ENCODE measurements around the gene PSG5.
"Not testable (repeated sequence)": the region's sequence is repeated elsewhere in the genome, so short reads cannot be mapped to it uniquely, and the experiment has no call there.

The PSG5 gene

GRCh38 chr19:43186311-43186935 is at the start of gene PSG5:
TSS of gene PSG5 (minus strand) at chr19:43186536. CDS start at chr19:43186405, 131 bp downstream.
- not testable (repeated sequence) for H4K20me1 ChIP-seq, H3K27ac ChIP-seq, H3K4me2 ChIP-seq, H3K9ac ChIP-seq, H3K9me3 ChIP-seq, H3K4me1 ChIP-seq, H3K36me3 ChIP-seq, H3K27me3 ChIP-seq, H3K4me3 ChIP-seq

- not testable (repeated sequence) for H3K9me3 ChIP-seq, H3K27ac ChIP-seq, H4K20me1 ChIP-seq, H3K4me3 ChIP-seq, H3K36me3 ChIP-seq, H3K4me2 ChIP-seq, H3K9ac ChIP-seq, H3K4me1 ChIP-seq, H3K27me3 ChIP-seq
Measured at GRCh38 chr19:43235686-43236085, 49.4 kb upstream of the PSG5 start.

GRCh38 chr19:43229315-43229714 is 43.0 kb upstream of the PSG5 start:
- H3K4me3 ChIP-seq: no peak overlapping the region
- H4K20me1 ChIP-seq: no peaks in the 10 kb centered on the region
- H3K36me3 ChIP-seq: no peaks in the 10 kb centered on the region
- no peak for TF ChIP-seq Cebpa-rat (IDR thresholded peaks at IDR 0.05)
- no peak overlapping the region for H3K4me2 ChIP-seq
- no peaks in the 10 kb centered on the region for H3K4me1 ChIP-seq
- peaks cover 51% of the 10 kb centered on the region for H3K9me3 ChIP-seq
- no peak overlapping the region for H3K27ac ChIP-seq
- H3K9ac ChIP-seq: no peak overlapping the region
- H3K27me3 ChIP-seq: no peaks in the 10 kb centered on the region

GRCh38 chr19:43228730-43229129 is 42.4 kb upstream of the PSG5 start:
- H3K27ac ChIP-seq, H3K9ac ChIP-seq, H3K4me3 ChIP-seq, H3K36me3 ChIP-seq, H3K4me2 ChIP-seq, H3K4me1 ChIP-seq, H4K20me1 ChIP-seq, H3K27me3 ChIP-seq: not testable (repeated sequence)
- H3K9me3 ChIP-seq: peaks cover 51% of the 10 kb centered on the region

- H3K9me3 ChIP-seq: peaks cover 51% of the 10 kb centered on the region
- H3K36me3 ChIP-seq, H3K4me1 ChIP-seq, H3K9ac ChIP-seq, H3K4me2 ChIP-seq, H3K27me3 ChIP-seq, H3K4me3 ChIP-seq, H4K20me1 ChIP-seq, H3K27ac ChIP-seq: not testable (repeated sequence)
Measured at GRCh38 chr19:43226986-43227385, 40.6 kb upstream of the PSG5 start.

GRCh38 chr19:43224855-43225253 is 38.5 kb upstream of the PSG5 start:
- H3K9me3 ChIP-seq: peaks cover 40% of the 10 kb centered on the region
- H3K4me3 ChIP-seq: no peak overlapping the region
- H3K9ac ChIP-seq: no peak overlapping the region
- no peaks in the 10 kb centered on the region for H3K36me3 ChIP-seq
- no peak overlapping the region for H3K27ac ChIP-seq
- no peak for TF ChIP-seq Cebpa-rat (IDR thresholded peaks at IDR 0.05)
- H3K4me1 ChIP-seq: no peaks in the 10 kb centered on the region
- H3K27me3 ChIP-seq: no peaks in the 10 kb centered on the region
- no peak overlapping the region for H3K4me2 ChIP-seq
- no peaks in the 10 kb centered on the region for H4K20me1 ChIP-seq

- H3K27me3 ChIP-seq, H3K4me3 ChIP-seq, H3K4me2 ChIP-seq, H3K9ac ChIP-seq, H4K20me1 ChIP-seq, H3K4me1 ChIP-seq, H3K36me3 ChIP-seq, H3K27ac ChIP-seq: not testable (repeated sequence)
- peaks cover 35% of the 10 kb centered on the region for H3K9me3 ChIP-seq
Measured at GRCh38 chr19:43224201-43224854, 38.0 kb upstream of the PSG5 start.

- not testable (repeated sequence) for H3K4me1 ChIP-seq, H4K20me1 ChIP-seq, H3K4me3 ChIP-seq, H3K9ac ChIP-seq, H3K27ac ChIP-seq, H3K27me3 ChIP-seq, H3K4me2 ChIP-seq, H3K36me3 ChIP-seq
- H3K9me3 ChIP-seq: 0 out of 2 replicates have a peak, but pooled peaks cover 10% of the 10 kb centered on the region
Measured at GRCh38 chr19:43221891-43222290, 35.6 kb upstream of the PSG5 start.

GRCh38 chr19:43219136-43219535 is 32.8 kb upstream of the PSG5 start:
- H3K9me3 ChIP-seq, H3K27me3 ChIP-seq, H3K9ac ChIP-seq, H3K36me3 ChIP-seq, H3K4me2 ChIP-seq, H3K27ac ChIP-seq, H4K20me1 ChIP-seq, H3K4me3 ChIP-seq, H3K4me1 ChIP-seq: not testable (repeated sequence)

- H3K27me3 ChIP-seq, H3K4me3 ChIP-seq, H3K36me3 ChIP-seq, H3K9ac ChIP-seq, H4K20me1 ChIP-seq, H3K4me1 ChIP-seq, H3K4me2 ChIP-seq, H3K9me3 ChIP-seq, H3K27ac ChIP-seq: not testable (repeated sequence)
Measured at GRCh38 chr19:43215881-43216280, 29.5 kb upstream of the PSG5 start.

- no peak for TF ChIP-seq Cebpa-rat (IDR thresholded peaks at IDR 0.05)
- Histone ChIP-seq H3K4me2 (no peak overlapping the region), H3K27ac (no peak overlapping the region), H4K20me1 (no peaks in the 10 kb centered on the region), H3K36me3 (no peaks in the 10 kb centered on the region), H3K27me3 (no peaks in the 10 kb centered on the region), H3K9me3 (no peaks in the 10 kb centered on the region), H3K4me1 (no peaks in the 10 kb centered on the region), H3K4me3 (no peak overlapping the region), H3K9ac (no peak overlapping the region)
Measured at GRCh38 chr19:43207991-43208390, 21.7 kb upstream of the PSG5 start.

- H3K4me3 ChIP-seq, H3K36me3 ChIP-seq, H3K27me3 ChIP-seq, H3K9me3 ChIP-seq, H3K27ac ChIP-seq, H3K4me2 ChIP-seq, H3K4me1 ChIP-seq, H4K20me1 ChIP-seq, H3K9ac ChIP-seq: not testable (repeated sequence)
Measured at GRCh38 chr19:43207174-43207573, 20.8 kb upstream of the PSG5 start.

GRCh38 chr19:43205471-43206105 is 19.3 kb upstream of the PSG5 start, which contains the start of gene PSG4:
TSS of gene PSG4 (minus strand) at chr19:43205638. CDS start at chr19:43205536, 102 bp downstream.
- H3K4me3 ChIP-seq, H3K4me2 ChIP-seq, H3K9me3 ChIP-seq, H3K4me1 ChIP-seq, H4K20me1 ChIP-seq, H3K27ac ChIP-seq, H3K9ac ChIP-seq, H3K27me3 ChIP-seq, H3K36me3 ChIP-seq: not testable (repeated sequence)

- H3K27ac ChIP-seq: not testable (repeated sequence)
Measured at GRCh38 chr19:43203611-43204010, 17.3 kb upstream of the PSG5 start.

More at GRCh38 chr19:43203611-43204010, 17.3 kb upstream of the PSG5 start:
- H4K20me1 ChIP-seq, H3K27me3 ChIP-seq, H3K4me2 ChIP-seq, H3K4me3 ChIP-seq, H3K9me3 ChIP-seq, H3K9ac ChIP-seq, H3K36me3 ChIP-seq, H3K4me1 ChIP-seq: not testable (repeated sequence)
